Measurements from ENCODE around the gene SLC7A9.

DNA sequence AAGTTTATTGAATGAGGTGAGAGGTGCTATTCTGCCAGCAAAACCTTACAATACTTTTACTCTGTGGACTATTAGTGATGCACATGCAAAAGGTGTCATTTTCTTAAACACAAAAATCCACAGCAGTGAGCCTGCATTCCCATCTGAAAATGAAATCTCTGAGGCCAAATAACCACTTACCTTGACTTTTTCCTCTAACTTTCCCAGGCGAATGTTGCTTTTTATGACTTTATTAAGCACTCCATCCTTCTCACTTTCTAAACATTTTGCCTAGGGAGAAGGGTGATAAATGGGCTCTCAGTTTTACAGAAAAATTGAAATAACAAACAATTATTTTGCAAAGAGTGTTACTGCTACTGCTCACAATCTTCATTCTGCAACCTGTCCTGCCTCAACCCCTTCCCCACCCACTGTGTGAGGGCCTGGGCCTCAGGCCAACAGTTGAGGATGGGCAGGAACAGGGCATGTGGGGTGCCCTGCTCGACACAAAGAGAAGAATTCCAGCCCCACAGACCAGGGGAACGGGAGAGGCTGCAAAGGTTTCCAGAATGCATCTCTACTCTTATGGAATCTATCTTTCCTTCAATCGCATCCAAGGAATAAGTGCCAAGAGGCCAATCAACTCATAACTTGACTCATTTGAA, 18.1 kb upstream of the SLC7A9 start:
- TF ChIP-seq CTCF (IDR thresholded peaks at IDR 0.05; ENCODE audit: low read depth, low read length, missing input control) (no peak), TAF1 (conservative IDR thresholded peaks at IDR 0.05) (no peak), RXRA (IDR thresholded peaks at IDR 0.05) (no peak), MAX (IDR thresholded peaks at IDR 0.05) (no peak), REST (IDR thresholded peaks at IDR 0.05) (no peak), NR2F2 (IDR thresholded peaks at IDR 0.05) (no peak), RAD21 (IDR thresholded peaks at IDR 0.05) (no peak), SP1 (IDR thresholded peaks at IDR 0.05) (no peak), EGR1 (IDR thresholded peaks at IDR 0.05; ENCODE audit: low read depth in 2 of 2) (no peak)
- TF ChIP-seq, protein P1, sequence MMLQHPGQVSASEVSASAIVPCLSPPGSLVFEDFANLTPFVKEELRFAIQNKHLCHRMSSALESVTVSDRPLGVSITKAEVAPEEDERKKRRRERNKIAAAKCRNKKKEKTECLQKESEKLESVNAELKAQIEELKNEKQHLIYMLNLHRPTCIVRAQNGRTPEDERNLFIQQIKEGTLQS (IDR thresholded peaks at IDR 0.05), result no peak

Data from liver (tissue), 3 donors.